ENCODE measurements around the gene NALCN.

GRCh38 chr13:101036546-101036945, 379.8 kb downstream of the NALCN start:
- TF ChIP-seq CTCF (IDR thresholded peaks at IDR 0.05) (no peak), EZH2 (IDR thresholded peaks at IDR 0.05; ENCODE audit: borderline replicate concordance, insufficient read depth, low read depth, low read length, poor library complexity, severe bottlenecking) (no peak)

All from B cell (primary cell).